ENCODE results near the gene RELCH.

The RELCH gene

GRCh38 chr18:62249478-62250097 is 62.5 kb downstream of the RELCH start:
- DNase-seq (ENCODE audit: low read depth in 2 of 2), result peak; percentile 43 to 46

- no peak for DNase-seq (ENCODE audit: low read depth in 2 of 2)
Observed at GRCh38 chr18:62250475-62250874, 63.4 kb downstream of the RELCH start.

- no peak for DNase-seq (ENCODE audit: low read depth in 2 of 2)
Observed at GRCh38 chr18:62258093-62258492, 71.0 kb downstream of the RELCH start.

GRCh38 chr18:62258616-62259015 is 71.6 kb downstream of the RELCH start:
- DNase-seq (ENCODE audit: low read depth in 2 of 2), result no peak

GRCh38 chr18:62262061-62262460 is 75.0 kb downstream of the RELCH start:
- DNase-seq (ENCODE audit: low read depth in 2 of 2), result no peak

- DNase-seq (ENCODE audit: low read depth in 2 of 2), result no peak
Observed at GRCh38 chr18:62264984-62265383, 77.9 kb downstream of the RELCH start.

GRCh38 chr18:62277045-62277444 is 90.0 kb downstream of the RELCH start:
- no peak for DNase-seq (ENCODE audit: low read depth in 2 of 2)

- DNase-seq (ENCODE audit: low read depth in 2 of 2), result no peak
Observed at GRCh38 chr18:62279561-62279960, 92.5 kb downstream of the RELCH start.

GRCh38 chr18:62280058-62280457 is 93.0 kb downstream of the RELCH start:
- DNase-seq (ENCODE audit: low read depth in 2 of 2), result no peak

- DNase-seq (ENCODE audit: low read depth in 2 of 2), result no peak
Observed at GRCh38 chr18:62280786-62281185, 93.7 kb downstream of the RELCH start.

- no peak for DNase-seq (ENCODE audit: low read depth in 2 of 2)
Observed at GRCh38 chr18:62281684-62282083, 94.6 kb downstream of the RELCH start.

GRCh38 chr18:62282188-62282629 is 95.2 kb downstream of the RELCH start:
- DNase-seq (ENCODE audit: low read depth in 2 of 2), result no peak

- DNase-seq (ENCODE audit: low read depth in 2 of 2), result no peak
Observed at GRCh38 chr18:62284637-62285036, 97.6 kb downstream of the RELCH start.

- DNase-seq (ENCODE audit: low read depth in 2 of 2), result no peak
Observed at GRCh38 chr18:62285281-62285680, 98.2 kb downstream of the RELCH start.

GRCh38 chr18:62287781-62288664 is 101.0 kb downstream of the RELCH start:
- DNase-seq (ENCODE audit: low read depth in 2 of 2), result no peak

GRCh38 chr18:62288665-62289008 is 101.6 kb downstream of the RELCH start:
- DNase-seq (ENCODE audit: low read depth in 2 of 2), result no peak

- DNase-seq (ENCODE audit: low read depth in 2 of 2), result no peak
Observed at GRCh38 chr18:62289047-62289446, 102.0 kb downstream of the RELCH start.

- DNase-seq (ENCODE audit: low read depth in 2 of 2), result no peak
Observed at GRCh38 chr18:62294073-62294472, 107.0 kb downstream of the RELCH start.

- no peak for DNase-seq (ENCODE audit: low read depth in 2 of 2)
Observed at GRCh38 chr18:62300359-62300963, 113.4 kb downstream of the RELCH start.

- no peak for DNase-seq (ENCODE audit: low read depth in 2 of 2)
Observed at GRCh38 chr18:62301322-62301721, 114.3 kb downstream of the RELCH start.

- DNase-seq (ENCODE audit: low read depth in 2 of 2), result no peak
Observed at GRCh38 chr18:62312851-62313250, 125.8 kb downstream of the RELCH start.

GRCh38 chr18:62318228-62319180 is 131.4 kb downstream of the RELCH start:
- DNase-seq (ENCODE audit: low read depth in 2 of 2), result no peak

Data from stimulated activated CD8-positive, alpha-beta memory T cell treated with anti-CD3 and anti-CD28 coated beads, Interleukin-15, amount 100 ng/mL, for 48 hours (primary cell).